Endothelial cell of umbilical vein (primary cell): ENCODE measurements around the gene MYO9A. TPM values are rescaled to one million over a fixed set of nuclear protein-coding genes. Genes with fewer than 3 reads are reported as not detected.

Experiments
- BruUV-seq: library from RNA; stranded (reverse); fragments of 400-500 nt; replicated peaks from 2 replicates; lab custom pipeline; 2021; lab: Mats Ljungman, UMichigan
- CTCF ChIA-PET: fragments of 300-600, 350-600 bp; sonication (Branson Sonifier 250); formaldehyde crosslinking; loops from one replicate; lab custom pipeline; 2021; ENCODE audit warnings: antibody characterized with exemption, inconsistent platforms; lab: Charles Lee
- POLR2A ChIA-PET: fragments of 300-600, 350-600 bp; sonication (Branson Sonifier 250); formaldehyde crosslinking; loops from one replicate; lab custom pipeline; 2021; ENCODE audit warnings: antibody characterized with exemption, inconsistent platforms; lab: Charles Lee
- DNase-seq: peaks from one replicate; pipeline ENCODE4 v3.0.0-alpha.2; 2011; ENCODE audit warnings: low read depth, low spot score
- FAIRE-seq: peaks from 2 replicates; lab custom pipeline; 2011; peaks lifted over from hg19 to GRCh38; lab: Jason Lieb, UNC
- H2AFZ ChIP-seq: 2 replicates; pipeline ENCODE4 v1.6.0; 2012; ENCODE audit warnings: low read depth, low read length, control low read depth, inconsistent platforms
- H3K27ac ChIP-seq: 2 replicates; pipeline ENCODE4 v1.5.1; 2011; ENCODE audit warnings: low read depth, mild to moderate bottlenecking, control low read depth, low read length, moderate library complexity; ENCODE audit not compliant: insufficient read depth
- H3K27me3 ChIP-seq, 2 experiments: 2 replicates each; pipeline versions ENCODE4 v1.6.0 to v1.6.1; 2011; ENCODE audit warnings: low read length in 2 of 2, mixed read lengths in 1 of 2; ENCODE audit not compliant: control insufficient read depth in 2 of 2, insufficient read depth in 2 of 2
- H3K36me3 ChIP-seq, 2 experiments: 2 replicates in 1 of 2; 3 replicates in 1 of 2; pipeline ENCODE4 v1.5.1; 2011; ENCODE audit warnings: low read length in 2 of 2, mild to moderate bottlenecking in 1 of 2, moderate library complexity in 1 of 2; ENCODE audit not compliant: control insufficient read depth in 2 of 2, insufficient read depth in 2 of 2; ENCODE audit errors: extremely low read depth in 1 of 2
- H3K4me1 ChIP-seq: 3 replicates; pipeline ENCODE4 v1.5.1; 2011; ENCODE audit warnings: mild to moderate bottlenecking, low read length; ENCODE audit not compliant: control insufficient read depth, insufficient read depth; ENCODE audit errors: extremely low read depth
- H3K4me2 ChIP-seq: 2 replicates; pipeline ENCODE4 v1.6.1; 2011; ENCODE audit warnings: low read length, control low read depth, mixed read lengths; ENCODE audit not compliant: insufficient read depth
- H3K4me3 ChIP-seq, 3 experiments: fragments of 200-600 bp in 1 of 3; sonication (generic), shearing (Covaris generic) in 1 of 3; replicated peaks in 1 of 3; 2 replicates each; pipeline ENCODE4 v1.5.1; 2011 to 2016; ENCODE audit warnings: control low read depth in 3 of 3, low read length in 3 of 3, mild to moderate bottlenecking in 2 of 3, inconsistent platforms in 1 of 3, low read depth in 1 of 3, moderate library complexity in 1 of 3; ENCODE audit not compliant: insufficient read depth in 1 of 3
- H3K79me2 ChIP-seq: 2 replicates; pipeline ENCODE4 v1.6.0; 2012; ENCODE audit warnings: low read length, inconsistent platforms; ENCODE audit not compliant: control insufficient read depth, insufficient read depth
- H3K9ac ChIP-seq: replicated peaks from 2 replicates; pipeline ENCODE3; 2011; ENCODE audit warnings: low read length, control low read depth; ENCODE audit not compliant: insufficient read depth; ENCODE audit errors: extremely low read depth
- H3K9me1 ChIP-seq: replicated peaks from 3 replicates; pipeline ENCODE4 v1.6.0; 2011; ENCODE audit warnings: mild to moderate bottlenecking, low read length; ENCODE audit not compliant: control insufficient read depth, insufficient read depth; ENCODE audit errors: extremely low read depth
- H3K9me3 ChIP-seq: replicated peaks from 2 replicates; pipeline ENCODE4 v1.5.1; 2012; ENCODE audit warnings: low read length, inconsistent platforms; ENCODE audit not compliant: control insufficient read depth, insufficient read depth
- H4K20me1 ChIP-seq: replicated peaks from 2 replicates; pipeline ENCODE3; 2011; ENCODE audit warnings: mild to moderate bottlenecking, low read length; ENCODE audit not compliant: control insufficient read depth, insufficient read depth; ENCODE audit errors: extremely low read depth
- EZH2 ChIP-seq: IDR thresholded peaks from 2 replicates; pipeline ENCODE4 v1.6.1; 2012; ENCODE audit warnings: borderline replicate concordance, low read depth, mild to moderate bottlenecking, moderate library complexity, low read length, inconsistent platforms; ENCODE audit not compliant: severe bottlenecking
- GATA2 ChIP-seq: IDR thresholded peaks from 2 replicates; pipeline ENCODE4 v1.7.0; 2011; ENCODE audit warnings: low read depth, mild to moderate bottlenecking, moderate library complexity, mixed read lengths, low read length; ENCODE audit not compliant: insufficient read length, insufficient read depth
- JUN ChIP-seq: IDR thresholded peaks from 2 replicates; pipeline ENCODE4 v1.6.1; 2011; ENCODE audit warnings: borderline replicate concordance, low read depth; ENCODE audit not compliant: insufficient read length, insufficient read depth
- MAX ChIP-seq: IDR thresholded peaks from 2 replicates; pipeline ENCODE4 v1.6.1; 2011; ENCODE audit not compliant: insufficient read depth, insufficient read length
- MYC ChIP-seq: IDR thresholded peaks from one replicate; pipeline ENCODE4 v1.6.1; 2011; ENCODE audit warnings: mild to moderate bottlenecking, low read depth, low read length
- dilution Hi-C: fragments of 300-500 bp; cut with MboI; formaldehyde crosslinking; loops from one replicate; pipeline ENCODE4 v1.15.0; 2019; ENCODE audit warnings: low sequenced_read_pairs; ENCODE audit not compliant: extremely low pct_ligation_motif_present
- intact Hi-C: fragments of 100-400 bp; cut with micrococcal nuclease; formaldehyde crosslinking; loops from one replicate; pipeline ENCODE4 v1.10.0; 2022
- polyA plus RNA-seq, 4 experiments: library from polyadenylated mRNA; depleted of rRNA in 3 of 4; stranded (reverse) in 3 of 4; unstranded in 1 of 4; fragments of >200 nt; gene quantifications; 2 replicates each; pipeline versions ENCODE4 v1.2.1 to v1.2.3, GENCODE V29; 2011 to 2012; ENCODE audit warnings: missing spikeins in 1 of 4
- total RNA-seq: library from RNA; stranded (reverse); gene quantifications from 2 replicates; pipeline ENCODE4 v1.2.3, GENCODE V29; 2021
- TF ChIP-seq, protein P1 (sequence below), 2 donors: IDR thresholded peaks; 1 replicate in 1 of 2; 2 replicates in 1 of 2; pipeline ENCODE4 v1.5.1; 2011; ENCODE audit warnings: low read length in 2 of 2, mild to moderate bottlenecking in 2 of 2, moderate library complexity in 2 of 2, control low read depth in 1 of 2, inconsistent platforms in 1 of 2, low read depth in 1 of 2; ENCODE audit not compliant: insufficient read depth in 1 of 2; ENCODE audit errors: extremely low read depth in 1 of 2

Gene MYO9A
- total and polyA plus RNA-seq, 2 donors (not counting 3 experiments of a cell fraction or from before 2014, with no cell fraction given), result 6.4 to 30.3 TPM

DNA sequence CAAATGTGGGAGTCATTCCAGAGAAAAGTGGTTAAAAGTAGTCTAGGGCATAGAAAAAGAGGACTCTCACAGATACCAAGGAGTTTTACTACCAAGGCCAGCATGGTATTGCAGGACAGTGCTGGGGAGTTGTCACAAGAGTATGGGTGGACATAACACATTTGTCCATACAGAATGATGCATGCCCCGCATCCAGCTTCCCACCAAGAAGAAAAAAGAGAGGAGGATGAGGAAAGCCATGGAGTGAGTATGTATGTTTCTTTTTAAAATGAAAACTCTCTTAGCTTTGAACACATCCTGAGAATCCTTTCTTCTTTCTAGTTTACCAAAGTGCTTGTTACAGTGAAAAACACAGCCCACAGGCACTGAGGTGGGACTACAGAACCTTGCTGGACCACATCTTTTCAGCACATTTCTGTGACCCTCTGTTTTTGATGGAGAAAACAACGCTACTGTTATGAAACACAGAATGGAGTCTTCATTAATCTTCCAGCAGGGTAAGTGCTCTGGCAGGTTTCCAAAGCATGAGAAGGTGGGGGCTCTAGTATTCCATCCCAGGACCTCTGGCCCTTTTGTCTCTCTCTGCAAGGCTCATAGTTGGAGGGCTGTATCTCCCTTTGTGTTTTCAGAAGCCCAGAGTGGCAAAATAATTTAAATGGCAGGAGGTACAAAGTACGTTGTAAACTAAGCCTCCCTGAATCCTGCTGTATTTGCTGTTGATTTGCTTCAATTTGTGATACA, 294.9 kb downstream of the MYO9A start:
- Histone ChIP-seq H3K79me2 (no peaks in the 10 kb centered on the region), H3K27ac (no peak overlapping the region), H3K27me3 (no peaks in the 10 kb centered on the region), H3K9me1 (no peaks in the 10 kb centered on the region), H4K20me1 (no peaks in the 10 kb centered on the region), H3K4me3 (no peak overlapping the region), H2AFZ (no peak overlapping the region), H3K36me3 (peaks cover 4 to 6% of the 10 kb centered on the region in 2 experiments), H3K9me3 (no peaks in the 10 kb centered on the region), H3K4me2 (no peak overlapping the region), H3K9ac (no peak overlapping the region), H3K4me1 (no peaks in the 10 kb centered on the region)
- CTCF ChIA-PET, result no interaction called here
- intact Hi-C loops (no loop called here), dilution Hi-C loops (no loop called here)
- DNase-seq (no peak), FAIRE-seq (no peak)
- no TSS peak for BruUV-seq
- TF ChIP-seq MYC, result no peak
- TF ChIP-seq MAX, result no peak
- TF ChIP-seq GATA2, result no peak
- TF ChIP-seq, protein P1, sequence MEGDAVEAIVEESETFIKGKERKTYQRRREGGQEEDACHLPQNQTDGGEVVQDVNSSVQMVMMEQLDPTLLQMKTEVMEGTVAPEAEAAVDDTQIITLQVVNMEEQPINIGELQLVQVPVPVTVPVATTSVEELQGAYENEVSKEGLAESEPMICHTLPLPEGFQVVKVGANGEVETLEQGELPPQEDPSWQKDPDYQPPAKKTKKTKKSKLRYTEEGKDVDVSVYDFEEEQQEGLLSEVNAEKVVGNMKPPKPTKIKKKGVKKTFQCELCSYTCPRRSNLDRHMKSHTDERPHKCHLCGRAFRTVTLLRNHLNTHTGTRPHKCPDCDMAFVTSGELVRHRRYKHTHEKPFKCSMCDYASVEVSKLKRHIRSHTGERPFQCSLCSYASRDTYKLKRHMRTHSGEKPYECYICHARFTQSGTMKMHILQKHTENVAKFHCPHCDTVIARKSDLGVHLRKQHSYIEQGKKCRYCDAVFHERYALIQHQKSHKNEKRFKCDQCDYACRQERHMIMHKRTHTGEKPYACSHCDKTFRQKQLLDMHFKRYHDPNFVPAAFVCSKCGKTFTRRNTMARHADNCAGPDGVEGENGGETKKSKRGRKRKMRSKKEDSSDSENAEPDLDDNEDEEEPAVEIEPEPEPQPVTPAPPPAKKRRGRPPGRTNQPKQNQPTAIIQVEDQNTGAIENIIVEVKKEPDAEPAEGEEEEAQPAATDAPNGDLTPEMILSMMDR (IDR thresholded peaks at IDR 0.05; ENCODE audit: extremely low read depth in 1 of 2, insufficient read depth in 1 of 2, low read depth in 1 of 2, low read length in 2 of 2), result no peak
- no peak for TF ChIP-seq EZH2
- TF ChIP-seq JUN, result no peak
- POLR2A ChIA-PET, result no interaction called here
